Peyer's patch (tissue), 4 donors: Measurements from ENCODE around the gene FKBP15. TPM values are rescaled to one million over a fixed set of nuclear protein-coding genes. Genes with fewer than 3 reads are reported as not detected.

ENCODE experiments used
- DNase-seq, 3 donors: peaks; one replicate each; pipeline ENCODE4 v3.0.0-alpha.2; 2017 to 2019
- H3K27ac ChIP-seq, 4 donors: fragments of 200-600 bp; sonication (generic); one replicate each; pipeline ENCODE4 v1.5.1; 2016 to 2019
- H3K27me3 ChIP-seq, 2 donors: fragments of 200-600 bp; sonication (generic); one replicate each; pipeline ENCODE4 v1.5.1; 2019
- H3K36me3 ChIP-seq, 3 donors: fragments of 200-600 bp; sonication (generic); one replicate each; pipeline ENCODE4 v1.5.1; 2016 to 2019
- H3K4me1 ChIP-seq, 4 donors: fragments of 200-600 bp; sonication (generic); one replicate each; pipeline ENCODE4 v1.5.1; 2016 to 2019
- H3K4me3 ChIP-seq, 4 donors: fragments of 200-600 bp; sonication (generic); 1 replicate in 3 of 4; 2 replicates in 1 of 4; pipeline ENCODE4 v1.5.1; 2016 to 2019; ENCODE audit warnings: mild to moderate bottlenecking in 1 of 4
- H3K9me3 ChIP-seq, 4 donors: fragments of 200-600 bp; sonication (generic); one replicate each; pipeline ENCODE4 v1.5.1; 2016 to 2019; ENCODE audit warnings: mild to moderate bottlenecking in 1 of 4
- POLR2A ChIP-seq, 2 donors: fragments of 450-650 bp; IDR thresholded peaks; one replicate each; pipeline ENCODE4 v1.5.1; 2017; ENCODE audit warnings: antibody characterized with exemption in 2 of 2, mild to moderate bottlenecking in 2 of 2, moderate library complexity in 2 of 2
- total RNA-seq, 4 donors: library from RNA; depleted of rRNA; stranded (reverse); fragments of >200 nt; gene quantifications; one replicate each; pipeline ENCODE4 v1.1.0, GENCODE V29; 2016
- TF ChIP-seq, protein P1 (sequence below), 6 experiments: fragments of 450-650 bp in 4 of 6; fragments of 200-600 bp in 2 of 6; sonication (generic) in 1 of 6; IDR thresholded peaks; one replicate each; pipeline ENCODE4 v1.5.1; 2017 to 2019; ENCODE audit warnings: antibody characterized with exemption in 6 of 6, mild to moderate bottlenecking in 3 of 6, moderate library complexity in 1 of 6

Gene FKBP15
- total RNA-seq, 4 donors from 2014 or later, result 25.9 to 44.6 (median 32.5) TPM

DNA sequence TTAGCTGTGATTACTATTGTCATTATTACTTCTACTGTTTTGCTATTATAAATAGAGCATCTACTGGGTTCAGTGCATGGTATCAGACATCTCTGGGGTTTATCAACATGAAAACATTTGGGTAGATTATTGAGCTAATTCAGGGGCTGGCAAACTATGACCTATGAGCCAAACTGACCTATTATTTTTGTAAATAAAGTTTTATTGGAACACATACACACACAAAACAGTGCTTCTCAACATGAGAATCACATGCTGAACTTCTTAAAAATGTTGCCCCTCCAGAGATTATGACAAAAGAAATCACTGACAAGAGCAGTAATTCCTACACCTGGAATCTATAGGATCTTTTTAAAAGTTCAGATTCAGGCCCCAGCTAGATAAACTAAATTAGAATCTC, 39.9 kb downstream of the FKBP15 start:
- peaks cover 0 to 3% (median 0%) of the 10 kb centered on the region in 4 donors for H3K4me1 ChIP-seq
- peaks cover 0 to 91% (median 4%) of the 10 kb centered on the region in 3 donors for H3K36me3 ChIP-seq
- DNase-seq, result no peak
- TF ChIP-seq, protein P1, sequence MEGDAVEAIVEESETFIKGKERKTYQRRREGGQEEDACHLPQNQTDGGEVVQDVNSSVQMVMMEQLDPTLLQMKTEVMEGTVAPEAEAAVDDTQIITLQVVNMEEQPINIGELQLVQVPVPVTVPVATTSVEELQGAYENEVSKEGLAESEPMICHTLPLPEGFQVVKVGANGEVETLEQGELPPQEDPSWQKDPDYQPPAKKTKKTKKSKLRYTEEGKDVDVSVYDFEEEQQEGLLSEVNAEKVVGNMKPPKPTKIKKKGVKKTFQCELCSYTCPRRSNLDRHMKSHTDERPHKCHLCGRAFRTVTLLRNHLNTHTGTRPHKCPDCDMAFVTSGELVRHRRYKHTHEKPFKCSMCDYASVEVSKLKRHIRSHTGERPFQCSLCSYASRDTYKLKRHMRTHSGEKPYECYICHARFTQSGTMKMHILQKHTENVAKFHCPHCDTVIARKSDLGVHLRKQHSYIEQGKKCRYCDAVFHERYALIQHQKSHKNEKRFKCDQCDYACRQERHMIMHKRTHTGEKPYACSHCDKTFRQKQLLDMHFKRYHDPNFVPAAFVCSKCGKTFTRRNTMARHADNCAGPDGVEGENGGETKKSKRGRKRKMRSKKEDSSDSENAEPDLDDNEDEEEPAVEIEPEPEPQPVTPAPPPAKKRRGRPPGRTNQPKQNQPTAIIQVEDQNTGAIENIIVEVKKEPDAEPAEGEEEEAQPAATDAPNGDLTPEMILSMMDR (IDR thresholded peaks at IDR 0.05), result no peak
- no peak for TF ChIP-seq POLR2A (IDR thresholded peaks at IDR 0.05)
- H3K27ac ChIP-seq, result no peak overlapping the region
- no peaks in the 10 kb centered on the region for H3K9me3 ChIP-seq
- H3K4me3 ChIP-seq, result no peak overlapping the region
- no peaks in the 10 kb centered on the region for H3K27me3 ChIP-seq

DNA sequence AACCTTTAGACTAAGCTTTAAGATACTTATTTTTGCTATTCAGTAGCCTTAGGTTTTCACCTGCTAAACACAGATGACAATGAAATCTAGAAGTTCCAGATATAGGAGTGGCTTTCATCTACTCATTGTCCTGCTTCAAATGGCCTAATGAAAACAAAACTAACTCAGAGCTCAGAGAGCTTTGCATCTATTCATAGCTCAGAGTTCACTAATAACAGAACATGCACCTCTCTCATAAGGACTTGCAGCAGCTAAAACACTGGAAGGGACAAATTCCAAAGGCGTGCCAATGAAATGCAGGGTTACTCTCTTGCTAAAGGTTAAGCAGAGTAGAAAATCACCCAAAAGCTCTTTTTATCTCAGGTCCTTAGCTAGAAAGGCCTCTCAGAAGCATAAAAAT, 41.2 kb downstream of the FKBP15 start:
- Histone ChIP-seq H3K4me3 (no peak overlapping the region), H3K36me3 (peaks cover 0 to 89% (median 4%) of the 10 kb centered on the region in 3 donors), H3K27ac (no peak overlapping the region), H3K4me1 (peaks cover 0 to 3% (median 0%) of the 10 kb centered on the region in 4 donors), H3K27me3 (no peaks in the 10 kb centered on the region), H3K9me3 (no peaks in the 10 kb centered on the region)
- DNase-seq, result no peak
- TF ChIP-seq, protein P1 (IDR thresholded peaks at IDR 0.05), result no peak

DNA sequence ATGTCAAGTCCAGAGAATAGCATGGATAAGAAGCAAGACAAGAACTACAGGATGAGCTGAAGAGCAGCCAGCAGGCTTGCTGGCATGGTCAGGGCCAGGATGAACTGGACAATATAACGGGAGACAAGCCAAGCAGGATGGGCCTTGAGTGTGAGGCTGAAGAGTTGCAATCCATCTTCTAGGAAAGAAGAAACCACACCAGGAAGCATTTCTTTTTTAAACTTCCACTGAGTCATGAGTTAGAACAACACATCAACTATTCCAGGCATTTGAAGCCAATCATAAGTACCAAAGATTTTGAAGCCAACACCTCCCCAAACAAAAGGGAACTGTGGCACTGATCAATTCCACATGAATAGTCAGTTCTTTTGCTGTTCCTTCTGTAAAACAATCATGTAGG, 43.0 kb downstream of the FKBP15 start:
- no peak for DNase-seq
- TF ChIP-seq, protein P1 (IDR thresholded peaks at IDR 0.05), result no peak
- no peak for TF ChIP-seq POLR2A (IDR thresholded peaks at IDR 0.05)
- no peaks in the 10 kb centered on the region for H3K27me3 ChIP-seq
- peaks cover 0 to 87% (median 0%) of the 10 kb centered on the region in 3 donors for H3K36me3 ChIP-seq
- peaks cover 0 to 3% (median 0%) of the 10 kb centered on the region in 4 donors for H3K4me1 ChIP-seq
- no peak overlapping the region for H3K4me3 ChIP-seq
- H3K9me3 ChIP-seq, result no peaks in the 10 kb centered on the region
- no peak overlapping the region for H3K27ac ChIP-seq

DNA sequence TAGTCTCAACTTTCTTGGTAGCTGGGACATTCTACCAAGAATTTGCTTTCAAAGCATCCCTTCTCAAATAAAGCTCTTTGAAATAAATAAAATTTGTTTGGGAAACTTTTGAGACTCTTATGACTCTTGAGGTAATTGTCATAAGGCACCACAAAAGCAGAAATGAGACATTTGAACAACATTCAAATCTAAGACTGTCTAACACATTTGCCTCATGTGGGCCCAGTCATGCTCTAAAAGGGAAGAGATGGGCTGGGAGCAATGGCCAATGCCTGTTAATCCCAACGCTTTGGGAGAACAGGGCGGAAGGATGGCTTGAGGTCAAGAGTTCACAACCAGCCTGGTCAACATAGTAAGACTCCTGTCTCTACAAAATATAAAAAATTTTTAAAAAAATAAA, 43.8 kb downstream of the FKBP15 start:
- H3K36me3 ChIP-seq, result peaks cover 0 to 87% (median 0%) of the 10 kb centered on the region in 3 donors

DNA sequence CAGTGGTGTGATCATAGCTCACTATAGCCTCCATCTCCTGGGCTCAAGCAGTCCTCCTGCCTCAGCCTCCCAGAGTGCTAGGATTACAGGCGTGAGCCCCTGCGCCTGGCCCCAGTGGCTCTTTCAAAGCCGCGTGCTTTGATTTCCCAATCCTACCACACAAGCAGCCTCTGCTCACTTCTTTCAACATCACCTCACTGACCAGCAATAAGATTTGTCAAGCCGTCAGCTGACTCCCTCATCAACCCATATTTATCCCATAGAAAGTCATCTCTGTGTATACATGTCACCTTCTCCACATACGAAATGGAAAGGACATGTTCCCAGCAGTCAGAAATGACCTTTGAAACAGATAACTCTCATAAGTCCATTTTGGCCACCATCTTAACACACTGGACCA, 44.3 kb downstream of the FKBP15 start:
- Histone ChIP-seq H3K27me3 (no peaks in the 10 kb centered on the region), H3K4me3 (no peak overlapping the region), H3K9me3 (no peaks in the 10 kb centered on the region), H3K36me3 (peaks cover 0 to 87% (median 0%) of the 10 kb centered on the region in 3 donors), H3K27ac (no peak overlapping the region), H3K4me1 (peaks cover 0 to 3% (median 0%) of the 10 kb centered on the region in 4 donors)
- no peak for DNase-seq
- TF ChIP-seq, protein P1 (IDR thresholded peaks at IDR 0.05), result no peak
- TF ChIP-seq POLR2A (IDR thresholded peaks at IDR 0.05), result no peak

More for the DNA sequence above, 43.8 kb downstream of the FKBP15 start:
- Histone ChIP-seq H3K9me3 (no peaks in the 10 kb centered on the region), H3K27ac (no peak overlapping the region), H3K27me3 (no peaks in the 10 kb centered on the region), H3K4me1 (peaks cover 0 to 3% (median 0%) of the 10 kb centered on the region in 4 donors), H3K4me3 (no peak overlapping the region)
- no peak for TF ChIP-seq POLR2A (IDR thresholded peaks at IDR 0.05)
- TF ChIP-seq, protein P1 (IDR thresholded peaks at IDR 0.05), result no peak
- no peak for DNase-seq

DNA sequence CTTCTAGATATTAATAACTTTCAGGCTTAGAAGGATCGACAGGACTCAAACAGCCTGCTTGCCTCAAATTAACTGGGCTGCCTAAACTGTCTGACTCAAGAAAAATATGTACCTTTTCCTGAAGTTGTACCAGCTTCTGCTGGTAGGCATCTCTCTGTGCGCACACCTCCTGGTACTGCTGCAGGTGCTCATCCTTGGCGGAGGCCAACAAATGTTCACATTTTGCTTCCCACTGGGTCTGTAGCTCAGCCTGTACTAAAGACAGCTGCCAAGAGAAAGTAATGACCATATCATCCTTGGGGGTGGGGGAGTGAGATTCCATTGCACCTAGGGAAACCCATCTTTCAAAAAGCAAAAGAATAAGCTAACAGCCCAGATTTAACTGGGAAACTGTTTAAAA, 47.7 kb downstream of the FKBP15 start:
- no peak for DNase-seq

More for the DNA sequence above, 47.7 kb downstream of the FKBP15 start:
- H3K4me1 ChIP-seq, result no peaks in the 10 kb centered on the region
- H3K36me3 ChIP-seq, result peaks cover 0 to 96% (median 0%) of the 10 kb centered on the region in 3 donors
- no peaks in the 10 kb centered on the region for H3K9me3 ChIP-seq
- no peak for TF ChIP-seq POLR2A (IDR thresholded peaks at IDR 0.05)
- TF ChIP-seq, protein P1 (IDR thresholded peaks at IDR 0.05), result no peak
- H3K27me3 ChIP-seq, result no peaks in the 10 kb centered on the region
- no peak overlapping the region for H3K4me3 ChIP-seq
- no peak overlapping the region for H3K27ac ChIP-seq
